ENCODE data around the gene PRR12.

The PRR12 gene

DNA sequence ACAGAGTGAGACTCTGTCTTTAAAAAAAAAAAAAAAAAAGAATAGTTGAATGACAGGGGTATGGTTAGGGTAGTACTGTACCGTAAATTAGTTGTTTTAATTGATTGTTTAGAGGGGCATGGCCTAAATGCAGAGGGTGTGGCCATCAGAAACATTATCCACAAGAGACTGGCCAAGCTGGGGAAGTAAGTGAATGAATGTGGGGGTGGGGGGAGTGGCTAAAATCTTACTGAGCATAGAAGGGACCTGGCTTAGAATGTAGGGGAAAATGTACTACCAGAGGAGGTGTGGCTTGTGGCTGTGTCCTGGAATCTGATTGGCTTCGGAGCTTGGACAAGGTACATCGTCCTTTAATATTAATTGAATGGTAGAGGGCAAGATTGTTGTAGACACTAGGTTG is 78.5 kb downstream of the PRR12 start:
- no peak for DNase-seq

DNA sequence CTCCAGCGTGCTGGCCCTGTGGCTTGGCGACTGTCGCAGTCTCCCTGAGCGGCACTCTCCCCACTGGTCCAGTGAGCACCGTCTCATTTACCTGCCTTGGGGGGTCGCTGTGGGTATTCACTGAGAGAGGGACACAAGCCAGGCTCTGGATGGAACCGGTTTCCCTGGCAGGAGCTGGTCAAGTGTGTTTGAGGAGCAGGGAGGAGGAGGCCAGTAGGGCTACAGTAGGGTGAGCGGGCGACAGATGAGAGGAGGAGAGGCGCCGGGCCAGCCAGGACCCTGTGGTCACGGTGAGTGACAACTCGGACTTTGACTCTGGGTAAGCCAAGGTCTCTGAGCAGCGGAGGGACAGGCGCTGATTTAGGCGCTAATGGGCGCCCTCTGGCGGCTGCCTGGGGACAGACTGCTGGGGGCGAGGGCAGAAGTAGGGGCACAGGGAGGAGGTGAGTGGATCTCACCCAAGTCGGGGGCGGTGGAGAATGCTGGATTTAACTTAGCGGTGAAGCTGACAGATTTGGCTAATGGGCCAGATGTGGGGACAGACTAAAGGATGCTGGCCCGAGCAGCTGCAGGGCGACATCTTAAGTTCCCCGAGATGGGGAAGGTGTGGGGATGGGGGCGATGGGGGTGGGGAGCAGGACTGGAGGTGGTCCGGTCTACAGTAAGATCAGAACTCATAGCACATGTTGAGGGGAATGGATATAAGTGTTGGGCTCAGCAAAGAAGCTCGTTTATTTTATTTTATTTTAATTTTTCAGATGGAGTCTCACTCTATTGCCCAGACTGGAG is 81.3 kb downstream of the PRR12 start:
- DNase-seq = peak; percentile 87

All from stimulated activated CD8-positive, alpha-beta memory T cell treated with anti-CD3 and anti-CD28 coated beads, Interleukin-4, amount 100 ng/mL, for 48 hours (primary cell).